ENCODE measurements around the gene MEIOB. TPM values are rescaled to one million over a fixed set of nuclear protein-coding genes. Genes with fewer than 3 reads are reported as not detected.

MEIOB gene
- total RNA-seq, 4 donors from 2014 or later, result 0.76 TPM; not detected in 3

DNA sequence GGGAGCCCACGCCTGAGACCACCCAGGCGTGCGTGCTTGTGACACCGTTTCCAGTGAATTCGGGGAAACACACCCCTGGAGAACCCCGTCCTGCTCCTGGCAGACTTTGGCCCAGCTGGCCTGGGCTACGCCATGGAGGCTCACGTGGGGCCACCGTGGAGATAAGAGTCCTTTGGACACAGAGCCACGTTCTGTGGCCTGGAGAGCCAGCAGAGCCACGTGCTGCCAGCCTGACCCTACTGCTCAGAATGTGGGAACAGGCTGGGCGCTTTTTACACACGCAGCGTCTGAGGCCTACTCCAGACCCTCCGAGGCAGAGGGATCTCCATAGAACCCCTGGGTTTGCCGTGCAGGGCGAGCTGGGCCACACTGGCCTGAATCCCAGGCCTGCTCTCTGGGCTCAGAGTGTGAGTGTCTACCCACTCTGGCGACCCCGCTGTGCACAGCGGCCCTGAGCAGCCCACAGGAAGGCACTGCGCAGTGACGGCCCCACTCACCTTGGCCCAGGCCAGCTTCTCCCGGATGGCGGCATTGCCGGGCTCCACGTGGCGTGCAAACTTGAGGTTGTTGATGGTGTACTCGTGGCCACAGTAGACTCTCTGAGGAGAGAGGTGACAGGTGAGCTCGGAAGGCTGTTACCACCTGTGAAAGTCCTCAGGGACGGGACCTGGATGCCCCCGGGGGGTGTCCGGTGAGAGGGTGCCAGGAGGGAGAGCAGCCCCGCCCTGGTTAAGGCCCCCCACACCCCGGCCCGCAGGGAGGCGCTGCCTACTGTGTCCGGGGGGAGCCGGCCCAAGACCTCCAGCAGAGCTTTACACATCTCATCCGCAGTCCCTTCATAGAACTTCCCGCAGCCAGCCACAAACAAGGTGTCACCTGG lies 55.3 kb downstream of the MEIOB start:
- intact Hi-C loops (cut with DNase I), result no loop called here
- no peak for DNase-seq
- H3K9me3 ChIP-seq, result no peaks in the 10 kb centered on the region
- H3K36me3 ChIP-seq, result peaks cover 25 to 79% (median 28%) of the 10 kb centered on the region in 3 donors
- WGBS, 2 donors, result 81 to 89% methylated on average over 6 to 11 of the region's 40 CpGs
- H3K4me1 ChIP-seq, result peaks cover 0 to 11% (median 6%) of the 10 kb centered on the region in 3 donors
- H3K4me3 ChIP-seq, result no peak overlapping the region
- no peaks in the 10 kb centered on the region for H3K27me3 ChIP-seq
- TF ChIP-seq POLR2A (IDR thresholded peaks at IDR 0.05), result no peak
- TF ChIP-seq, protein P1, sequence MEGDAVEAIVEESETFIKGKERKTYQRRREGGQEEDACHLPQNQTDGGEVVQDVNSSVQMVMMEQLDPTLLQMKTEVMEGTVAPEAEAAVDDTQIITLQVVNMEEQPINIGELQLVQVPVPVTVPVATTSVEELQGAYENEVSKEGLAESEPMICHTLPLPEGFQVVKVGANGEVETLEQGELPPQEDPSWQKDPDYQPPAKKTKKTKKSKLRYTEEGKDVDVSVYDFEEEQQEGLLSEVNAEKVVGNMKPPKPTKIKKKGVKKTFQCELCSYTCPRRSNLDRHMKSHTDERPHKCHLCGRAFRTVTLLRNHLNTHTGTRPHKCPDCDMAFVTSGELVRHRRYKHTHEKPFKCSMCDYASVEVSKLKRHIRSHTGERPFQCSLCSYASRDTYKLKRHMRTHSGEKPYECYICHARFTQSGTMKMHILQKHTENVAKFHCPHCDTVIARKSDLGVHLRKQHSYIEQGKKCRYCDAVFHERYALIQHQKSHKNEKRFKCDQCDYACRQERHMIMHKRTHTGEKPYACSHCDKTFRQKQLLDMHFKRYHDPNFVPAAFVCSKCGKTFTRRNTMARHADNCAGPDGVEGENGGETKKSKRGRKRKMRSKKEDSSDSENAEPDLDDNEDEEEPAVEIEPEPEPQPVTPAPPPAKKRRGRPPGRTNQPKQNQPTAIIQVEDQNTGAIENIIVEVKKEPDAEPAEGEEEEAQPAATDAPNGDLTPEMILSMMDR (IDR thresholded peaks at IDR 0.05), result no peak
- H3K27ac ChIP-seq, result no peak overlapping the region

DNA sequence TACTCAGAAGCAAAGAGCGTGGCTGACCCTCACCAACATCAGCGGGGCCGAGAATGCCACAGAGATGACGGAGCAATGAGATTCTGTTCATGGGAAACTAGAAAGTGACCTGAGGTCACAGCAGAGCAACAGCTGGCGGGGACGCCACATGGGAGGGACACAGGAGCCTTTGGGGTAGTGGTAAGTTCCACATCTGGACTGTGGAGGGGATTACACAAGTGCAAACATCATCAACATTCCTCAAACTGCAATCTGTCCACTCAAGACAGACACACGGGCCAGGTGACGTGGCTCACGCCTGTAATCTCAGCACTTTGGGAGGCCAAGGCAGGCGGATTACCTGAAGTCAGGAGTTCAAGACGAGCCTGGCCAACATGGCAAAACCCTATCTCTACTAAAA lies 56.5 kb downstream of the MEIOB start:
- Histone ChIP-seq H3K9me3 (no peaks in the 10 kb centered on the region), H3K4me1 (peaks cover 0 to 11% (median 6%) of the 10 kb centered on the region in 3 donors), H3K27ac (no peak overlapping the region), H3K36me3 (peaks cover 20 to 77% (median 25%) of the 10 kb centered on the region in 3 donors), H3K4me3 (no peak overlapping the region), H3K27me3 (no peaks in the 10 kb centered on the region)
- DNase-seq, result no peak
- intact Hi-C loops (cut with DNase I), result no loop called here
- TF ChIP-seq POLR2A (IDR thresholded peaks at IDR 0.05), result no peak
- TF ChIP-seq, protein P1 (IDR thresholded peaks at IDR 0.05), result no peak
- 90 to 93% methylated on average over 11 of the region's 11 CpGs for WGBS, 2 donors

DNA sequence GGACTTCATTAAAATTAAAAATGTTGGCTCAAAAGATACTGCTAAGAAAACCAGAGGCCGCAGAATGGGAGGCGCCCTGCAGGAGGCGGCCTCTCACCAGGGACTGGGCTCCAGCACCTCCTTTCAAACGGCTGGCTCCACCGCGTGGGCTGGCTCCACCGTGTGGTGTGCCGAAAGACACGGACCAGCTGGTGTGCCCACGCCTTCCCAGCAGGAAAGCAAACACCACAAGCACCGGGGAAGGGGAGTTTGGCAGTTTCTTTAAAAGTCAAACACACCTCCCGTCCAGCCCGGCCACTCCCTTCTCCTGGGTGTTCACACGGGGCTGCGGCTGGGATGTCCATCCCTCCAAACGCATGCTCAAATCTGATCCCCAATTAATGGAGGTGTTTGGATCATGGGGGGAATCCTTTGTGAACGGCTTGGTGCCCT lies 59.2 kb downstream of the MEIOB start:
- no peak for DNase-seq
- Histone ChIP-seq H3K27ac (peak overlapping the region in 1 of 4 donors; percentile 13), H3K9me3 (no peaks in the 10 kb centered on the region), H3K27me3 (no peaks in the 10 kb centered on the region), H3K4me1 (peaks cover 0 to 11% (median 6%) of the 10 kb centered on the region in 3 donors), H3K4me3 (no peak overlapping the region), H3K36me3 (peaks cover 21 to 76% (median 21%) of the 10 kb centered on the region in 3 donors)
- intact Hi-C loops (cut with DNase I), result no loop called here
- TF ChIP-seq, protein P1 (IDR thresholded peaks at IDR 0.05), result peak; percentile 36 to 77 (median 63)
- TF ChIP-seq POLR2A (IDR thresholded peaks at IDR 0.05), result no peak
- 13% methylated on average over 15 to 17 of the region's 17 CpGs for WGBS, 2 donors

DNA sequence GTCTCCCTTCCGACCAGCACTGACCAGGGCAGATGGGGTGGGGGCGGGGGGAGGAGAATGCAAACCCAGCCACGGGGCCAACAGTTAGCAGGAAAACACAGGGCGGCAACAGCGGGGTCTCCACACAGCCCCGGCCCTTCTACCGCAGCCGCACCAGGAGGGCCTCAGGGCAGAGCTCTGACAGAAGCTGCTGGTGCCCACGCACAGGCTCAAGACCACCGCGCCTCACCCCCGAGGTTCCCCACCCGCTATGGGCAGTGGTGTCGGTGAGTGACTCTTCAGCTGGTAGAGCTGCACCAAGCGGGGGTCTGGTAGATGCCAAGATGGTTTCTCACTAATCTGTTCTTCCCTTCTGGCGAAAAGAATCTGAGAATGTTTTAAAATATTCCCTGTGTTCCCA lies 61.4 kb downstream of the MEIOB start:
- Histone ChIP-seq H3K9me3 (no peaks in the 10 kb centered on the region), H3K4me1 (peaks cover 0 to 11% (median 6%) of the 10 kb centered on the region in 3 donors), H3K4me3 (no peak overlapping the region), H3K27ac (no peak overlapping the region), H3K27me3 (no peaks in the 10 kb centered on the region), H3K36me3 (peaks cover 11 to 72% (median 11%) of the 10 kb centered on the region in 3 donors)
- no peak for DNase-seq
- 89 to 92% methylated on average over 9 to 12 of the region's 16 CpGs for WGBS, 2 donors
- TF ChIP-seq, protein P1 (IDR thresholded peaks at IDR 0.05), result no peak
- TF ChIP-seq POLR2A (IDR thresholded peaks at IDR 0.05), result no peak
- intact Hi-C loops (cut with DNase I), result no loop called here

DNA sequence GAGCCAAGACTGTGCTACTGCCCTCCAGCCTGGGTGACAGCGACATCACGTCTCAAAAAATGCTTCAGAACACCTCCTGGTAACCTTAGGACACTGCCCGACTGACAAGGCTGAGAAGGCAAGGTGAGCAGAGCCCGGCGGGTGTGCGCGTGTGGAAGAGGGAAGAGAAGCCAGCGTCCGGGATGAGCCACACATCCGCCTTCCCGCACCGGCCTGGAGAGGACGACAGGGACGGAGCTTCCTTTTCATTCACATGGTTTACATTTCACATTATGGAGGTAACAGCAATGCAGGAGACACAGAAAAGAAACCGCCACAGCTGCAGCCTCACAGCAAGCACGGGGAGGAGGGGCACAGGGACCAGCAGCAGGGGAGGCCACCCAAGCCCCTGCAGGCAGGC lies 61.9 kb downstream of the MEIOB start:
- Histone ChIP-seq H3K27me3 (no peaks in the 10 kb centered on the region), H3K36me3 (peaks cover 11 to 67% (median 11%) of the 10 kb centered on the region in 3 donors), H3K4me1 (peaks cover 0 to 11% (median 6%) of the 10 kb centered on the region in 3 donors), H3K27ac (no peak overlapping the region), H3K4me3 (no peak overlapping the region), H3K9me3 (no peaks in the 10 kb centered on the region)
- no peak for DNase-seq
- 91 to 97% methylated on average over 13 to 15 of the region's 16 CpGs for WGBS, 2 donors
- intact Hi-C loops (cut with DNase I), result no loop called here
- TF ChIP-seq, protein P1 (IDR thresholded peaks at IDR 0.05), result no peak
- no peak for TF ChIP-seq POLR2A (IDR thresholded peaks at IDR 0.05)

Data from esophagus squamous epithelium (tissue), 5 donors.